ENCODE measurements around the gene PDE5A.

PDE5A gene

DNA sequence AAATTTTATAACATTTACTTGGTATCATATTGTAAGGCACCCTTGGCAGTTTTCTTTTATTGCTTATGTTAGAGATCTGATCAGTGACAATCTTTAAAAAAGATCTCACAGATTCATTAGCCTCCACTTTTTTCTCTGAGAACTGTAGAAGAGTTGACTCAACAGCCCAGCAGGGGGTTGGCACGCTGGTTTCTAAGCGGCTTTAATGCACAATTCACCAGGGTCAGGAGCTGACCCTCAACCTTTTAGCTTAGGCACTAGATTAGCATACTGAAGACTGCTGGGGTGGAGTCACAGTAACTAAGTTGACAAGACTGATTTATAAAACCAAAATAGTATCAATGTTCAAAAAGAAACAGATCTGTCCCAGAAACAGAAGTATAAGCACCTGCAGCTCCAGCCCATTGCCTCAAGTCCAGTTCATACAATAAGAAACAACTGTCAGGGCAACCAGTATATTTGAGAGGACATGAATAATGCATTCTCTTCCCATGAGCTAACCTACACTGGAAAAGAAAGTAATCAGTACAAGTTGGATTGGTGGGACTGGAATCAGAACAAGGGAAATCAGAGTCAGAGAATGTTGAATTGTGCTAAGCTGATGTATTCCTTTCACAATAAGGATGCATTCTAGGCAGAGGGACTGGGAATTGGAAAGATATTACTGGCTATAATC lies 77.6 kb downstream of the PDE5A start:
- Histone ChIP-seq H3K27ac (ENCODE audit: low read depth, low read length) (no peak overlapping the region), H3K4me3 (ENCODE audit: low read length) (no peak overlapping the region), H3K36me3 (ENCODE audit: control insufficient read depth, low read length) (no peaks in the 10 kb centered on the region), H4K20me1 (ENCODE audit: control insufficient read depth, insufficient read depth, low read depth, low read length) (no peaks in the 10 kb centered on the region), H3K79me2 (ENCODE audit: control insufficient read depth, low read length) (no peaks in the 10 kb centered on the region), H3K9me2 (replicated peaks; ENCODE audit: control insufficient read depth, low read length) (no peaks in the 10 kb centered on the region), H3K4me1 (ENCODE audit: control insufficient read depth, low read length) (no peaks in the 10 kb centered on the region), H3F3A (ENCODE audit: control insufficient read depth, insufficient read depth) (no peaks in the 10 kb centered on the region), H3K4me2 (ENCODE audit: low read length) (no peak overlapping the region), H3K27me3 (ENCODE audit: control insufficient read depth, low read length) (no peaks in the 10 kb centered on the region), H3K9me3 (ENCODE audit: control insufficient read depth, insufficient read depth, low read length) (no peaks in the 10 kb centered on the region)
- TF ChIP-seq CTCF (IDR thresholded peaks at IDR 0.05; ENCODE audit: low read depth, low read length, poor library complexity, severe bottlenecking) (no peak), EZH2phosphoT487 (IDR thresholded peaks at IDR 0.05; ENCODE audit: borderline replicate concordance, low read length) (no peak)

- TF ChIP-seq EZH2phosphoT487 (IDR thresholded peaks at IDR 0.05; ENCODE audit: borderline replicate concordance, low read length) (no peak), CTCF (IDR thresholded peaks at IDR 0.05; ENCODE audit: low read depth, low read length, poor library complexity, severe bottlenecking) (no peak)
- no peaks in the 10 kb centered on the region for H3K79me2 ChIP-seq (ENCODE audit: control insufficient read depth, low read length)
- H3K4me3 ChIP-seq (ENCODE audit: low read length) = no peak overlapping the region
- H3K27ac ChIP-seq (ENCODE audit: low read depth, low read length) = no peak overlapping the region
- no peaks in the 10 kb centered on the region for H3F3A ChIP-seq (ENCODE audit: control insufficient read depth, insufficient read depth)
- no peaks in the 10 kb centered on the region for H3K4me1 ChIP-seq (ENCODE audit: control insufficient read depth, low read length)
- no peaks in the 10 kb centered on the region for H3K9me3 ChIP-seq (ENCODE audit: control insufficient read depth, insufficient read depth, low read length)
- H4K20me1 ChIP-seq (ENCODE audit: control insufficient read depth, insufficient read depth, low read depth, low read length) = no peaks in the 10 kb centered on the region
- no peaks in the 10 kb centered on the region for H3K36me3 ChIP-seq (ENCODE audit: control insufficient read depth, low read length)
- no peaks in the 10 kb centered on the region for H3K9me2 ChIP-seq (replicated peaks; ENCODE audit: control insufficient read depth, low read length)
- H3K4me2 ChIP-seq (ENCODE audit: low read length) = no peak overlapping the region
- H3K27me3 ChIP-seq (ENCODE audit: control insufficient read depth, low read length) = 0 out of 2 replicates have a peak, but pooled peaks cover 2% of the 10 kb centered on the region
These were observed 79.0 kb downstream of the PDE5A start for GRCh38 chr4:119549639-119550038.

- Histone ChIP-seq H3K27ac (ENCODE audit: low read depth, low read length) (no peak overlapping the region), H3K4me2 (ENCODE audit: low read length) (no peak overlapping the region), H3K9me2 (replicated peaks; ENCODE audit: control insufficient read depth, low read length) (no peaks in the 10 kb centered on the region), H3K27me3 (ENCODE audit: control insufficient read depth, low read length) (0 out of 2 replicates have a peak, but pooled peaks cover 2% of the 10 kb centered on the region), H4K20me1 (ENCODE audit: control insufficient read depth, insufficient read depth, low read depth, low read length) (no peaks in the 10 kb centered on the region), H3K9me3 (ENCODE audit: control insufficient read depth, insufficient read depth, low read length) (no peaks in the 10 kb centered on the region), H3F3A (ENCODE audit: control insufficient read depth, insufficient read depth) (no peaks in the 10 kb centered on the region), H3K79me2 (ENCODE audit: control insufficient read depth, low read length) (no peaks in the 10 kb centered on the region), H3K36me3 (ENCODE audit: control insufficient read depth, low read length) (no peaks in the 10 kb centered on the region), H3K4me3 (ENCODE audit: low read length) (no peak overlapping the region), H3K4me1 (ENCODE audit: control insufficient read depth, low read length) (no peaks in the 10 kb centered on the region)
- TF ChIP-seq CTCF (IDR thresholded peaks at IDR 0.05; ENCODE audit: low read depth, low read length, poor library complexity, severe bottlenecking) (no peak), EZH2phosphoT487 (IDR thresholded peaks at IDR 0.05; ENCODE audit: borderline replicate concordance, low read length) (no peak)
These were observed 84.8 kb downstream of the PDE5A start for GRCh38 chr4:119543779-119544178.
